Fibroblast of lung (primary cell): ENCODE data around the gene ROBO1. TPM values are rescaled to one million over a fixed set of nuclear protein-coding genes. Genes with fewer than 3 reads are reported as not detected.

Experiments
- DNase-seq, 2 donors: peaks; one replicate each; pipeline versions ENCODE4 v3.0.0 to v3.0.0-alpha.2; 2010; ENCODE audit warnings: low read depth in 2 of 2
- H2AFZ ChIP-seq: 2 replicates; pipeline ENCODE4 v1.5.1; 2012; ENCODE audit warnings: low read length, control low read depth, inconsistent platforms
- H3K27ac ChIP-seq: 2 replicates; pipeline ENCODE4 v1.5.1; 2011; ENCODE audit warnings: low read length, control low read depth; ENCODE audit not compliant: insufficient read depth
- H3K27me3 ChIP-seq: 2 replicates; pipeline ENCODE4 v1.5.1; 2011; ENCODE audit warnings: mild to moderate bottlenecking, low read length; ENCODE audit not compliant: control insufficient read depth, insufficient read depth
- H3K36me3 ChIP-seq: 2 replicates; pipeline ENCODE4 v1.5.1; 2011; ENCODE audit warnings: low read length; ENCODE audit not compliant: control insufficient read depth, insufficient read depth
- H3K4me1 ChIP-seq: 2 replicates; pipeline ENCODE4 v1.5.1; 2011; ENCODE audit warnings: low read length; ENCODE audit not compliant: control insufficient read depth, insufficient read depth; ENCODE audit errors: extremely low read depth
- H3K4me2 ChIP-seq: 2 replicates; pipeline ENCODE4 v1.5.1; 2011; ENCODE audit warnings: low read length, control low read depth; ENCODE audit not compliant: insufficient read depth; ENCODE audit errors: extremely low read depth
- H3K4me3 ChIP-seq, 4 experiments: fragments of 200-600 bp in 1 of 4; sonication (generic) in 1 of 4; replicated peaks in 1 of 4; 2 replicates each; pipeline ENCODE4 v1.5.1; 2011 to 2016; ENCODE audit warnings: low read length in 4 of 4, low read depth in 3 of 4, mild to moderate bottlenecking in 3 of 4, control low read depth in 2 of 4, inconsistent platforms in 1 of 4, mixed read lengths in 1 of 4; ENCODE audit not compliant: insufficient read depth in 1 of 4; ENCODE audit errors: control extremely low read depth in 1 of 4
- H3K79me2 ChIP-seq: 2 replicates; pipeline ENCODE4 v1.5.1; 2012; ENCODE audit warnings: mild to moderate bottlenecking, low read length, inconsistent platforms; ENCODE audit not compliant: control insufficient read depth, insufficient read depth
- H3K9ac ChIP-seq: 2 replicates; pipeline ENCODE4 v1.5.1; 2011; ENCODE audit warnings: mild to moderate bottlenecking, low read length, control low read depth; ENCODE audit not compliant: insufficient read depth
- H3K9me3 ChIP-seq: 2 replicates; pipeline ENCODE4 v1.5.1; 2012; ENCODE audit warnings: low read depth, low read length; ENCODE audit not compliant: control insufficient read depth, insufficient read depth
- H4K20me1 ChIP-seq: 2 replicates; pipeline ENCODE4 v1.5.1; 2011; ENCODE audit warnings: low read length; ENCODE audit not compliant: control insufficient read depth, insufficient read depth; ENCODE audit errors: extremely low read depth
- EZH2 ChIP-seq: IDR thresholded peaks from 2 replicates; pipeline ENCODE4 v1.5.1; 2012; ENCODE audit warnings: low read length, control low read depth, mild to moderate bottlenecking; ENCODE audit errors: missing control alignments
- polyA plus RNA-seq, 2 donors: library from polyadenylated mRNA; depleted of rRNA in 1 of 2; stranded (reverse) in 1 of 2; unstranded in 1 of 2; fragments of >200 nt; gene quantifications; 2 replicates each; pipeline ENCODE4 v1.2.1, GENCODE V29; 2011 to 2012; ENCODE audit warnings: missing spikeins in 1 of 2
- total RNA-seq: library from RNA; depleted of rRNA; stranded (reverse); fragments of >200 nt; gene quantifications from 2 replicates; pipeline ENCODE4 v1.2.1, GENCODE V29; 2014
- TF ChIP-seq, protein P1 (sequence below), 2 donors: IDR thresholded peaks in 1 of 2; conservative IDR thresholded peaks in 1 of 2; 1 replicate in 1 of 2; 2 replicates in 1 of 2; pipeline ENCODE4 v1.5.1; 2011 to 2012; ENCODE audit warnings: low read length in 2 of 2, control low read depth in 1 of 2, inconsistent platforms in 1 of 2, low read depth in 1 of 2, mild to moderate bottlenecking in 1 of 2

The ROBO1 gene
- total and polyA plus RNA-seq, 2 donors (not counting 1 experiment from before 2014, with no cell fraction given) = 53.8 to 104 TPM

DNA sequence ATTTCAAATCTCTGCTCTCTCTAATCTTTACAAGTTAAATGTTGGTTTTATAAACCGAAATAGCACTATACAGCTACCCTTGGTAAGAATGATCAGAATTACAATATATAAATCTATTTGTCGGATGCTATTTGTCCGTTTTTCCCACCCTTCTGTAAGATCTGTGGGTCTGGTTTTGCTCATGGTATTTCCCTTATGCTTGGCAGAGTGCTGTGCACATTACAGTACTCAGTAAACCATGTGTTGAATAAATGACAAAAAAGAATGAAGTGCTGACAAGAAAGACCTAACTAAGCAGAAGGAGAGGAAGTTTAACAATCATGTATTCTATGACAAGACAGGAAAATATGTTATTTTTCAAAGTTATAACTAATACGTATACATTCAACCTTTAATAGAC is 827.2 kb downstream of the ROBO1 start:
- TF ChIP-seq, protein P1, sequence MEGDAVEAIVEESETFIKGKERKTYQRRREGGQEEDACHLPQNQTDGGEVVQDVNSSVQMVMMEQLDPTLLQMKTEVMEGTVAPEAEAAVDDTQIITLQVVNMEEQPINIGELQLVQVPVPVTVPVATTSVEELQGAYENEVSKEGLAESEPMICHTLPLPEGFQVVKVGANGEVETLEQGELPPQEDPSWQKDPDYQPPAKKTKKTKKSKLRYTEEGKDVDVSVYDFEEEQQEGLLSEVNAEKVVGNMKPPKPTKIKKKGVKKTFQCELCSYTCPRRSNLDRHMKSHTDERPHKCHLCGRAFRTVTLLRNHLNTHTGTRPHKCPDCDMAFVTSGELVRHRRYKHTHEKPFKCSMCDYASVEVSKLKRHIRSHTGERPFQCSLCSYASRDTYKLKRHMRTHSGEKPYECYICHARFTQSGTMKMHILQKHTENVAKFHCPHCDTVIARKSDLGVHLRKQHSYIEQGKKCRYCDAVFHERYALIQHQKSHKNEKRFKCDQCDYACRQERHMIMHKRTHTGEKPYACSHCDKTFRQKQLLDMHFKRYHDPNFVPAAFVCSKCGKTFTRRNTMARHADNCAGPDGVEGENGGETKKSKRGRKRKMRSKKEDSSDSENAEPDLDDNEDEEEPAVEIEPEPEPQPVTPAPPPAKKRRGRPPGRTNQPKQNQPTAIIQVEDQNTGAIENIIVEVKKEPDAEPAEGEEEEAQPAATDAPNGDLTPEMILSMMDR (conservative IDR thresholded peaks at IDR 0.05 in 1 of 2, IDR thresholded peaks at IDR 0.05 in 1 of 2; ENCODE audit: low read depth in 1 of 2, low read length in 2 of 2) = no peak
- no peak for TF ChIP-seq EZH2
- H4K20me1 ChIP-seq = no peaks in the 10 kb centered on the region
- H3K9me3 ChIP-seq = no peaks in the 10 kb centered on the region
- H3K4me2 ChIP-seq = no peak overlapping the region
- no peaks in the 10 kb centered on the region for H3K79me2 ChIP-seq
- H3K9ac ChIP-seq = no peak overlapping the region
- no peak overlapping the region for H2AFZ ChIP-seq
- H3K4me1 ChIP-seq = peaks cover 2% of the 10 kb centered on the region
- H3K27ac ChIP-seq = no peak overlapping the region
- H3K36me3 ChIP-seq = no peaks in the 10 kb centered on the region
- no peak overlapping the region for H3K4me3 ChIP-seq
- DNase-seq = no peak
- no peaks in the 10 kb centered on the region for H3K27me3 ChIP-seq

DNA sequence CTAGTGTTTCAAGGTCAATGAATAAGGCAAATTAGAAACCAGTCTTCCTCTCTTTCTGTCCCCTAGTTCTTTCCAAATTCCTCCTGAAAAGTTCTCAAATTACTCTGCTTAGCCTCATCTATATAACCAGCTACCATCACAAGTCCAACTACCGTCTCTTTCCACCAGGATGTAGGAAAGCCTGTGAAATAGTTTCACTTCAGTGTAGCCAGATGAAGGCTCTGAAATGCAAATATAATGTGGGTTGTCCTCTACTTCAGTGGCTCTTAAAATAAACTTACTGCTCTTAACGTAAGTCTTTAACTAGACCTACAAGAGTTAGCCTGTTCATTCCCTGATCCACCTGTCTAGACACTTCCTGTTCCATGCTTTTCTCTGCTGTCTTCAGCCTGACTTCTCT is 827.7 kb downstream of the ROBO1 start:
- no peaks in the 10 kb centered on the region for H3K9me3 ChIP-seq
- DNase-seq = no peak
- no peak overlapping the region for H2AFZ ChIP-seq
- no peaks in the 10 kb centered on the region for H3K27me3 ChIP-seq
- no peak overlapping the region for H3K9ac ChIP-seq
- no peak overlapping the region for H3K27ac ChIP-seq
- H3K4me2 ChIP-seq = no peak overlapping the region
- TF ChIP-seq EZH2 = no peak
- TF ChIP-seq, protein P1 (conservative IDR thresholded peaks at IDR 0.05 in 1 of 2, IDR thresholded peaks at IDR 0.05 in 1 of 2; ENCODE audit: low read depth in 1 of 2, low read length in 2 of 2) = no peak
- no peaks in the 10 kb centered on the region for H3K79me2 ChIP-seq
- no peak overlapping the region for H3K4me3 ChIP-seq
- H3K36me3 ChIP-seq = no peaks in the 10 kb centered on the region
- peaks cover 2% of the 10 kb centered on the region for H3K4me1 ChIP-seq
- no peaks in the 10 kb centered on the region for H4K20me1 ChIP-seq

DNA sequence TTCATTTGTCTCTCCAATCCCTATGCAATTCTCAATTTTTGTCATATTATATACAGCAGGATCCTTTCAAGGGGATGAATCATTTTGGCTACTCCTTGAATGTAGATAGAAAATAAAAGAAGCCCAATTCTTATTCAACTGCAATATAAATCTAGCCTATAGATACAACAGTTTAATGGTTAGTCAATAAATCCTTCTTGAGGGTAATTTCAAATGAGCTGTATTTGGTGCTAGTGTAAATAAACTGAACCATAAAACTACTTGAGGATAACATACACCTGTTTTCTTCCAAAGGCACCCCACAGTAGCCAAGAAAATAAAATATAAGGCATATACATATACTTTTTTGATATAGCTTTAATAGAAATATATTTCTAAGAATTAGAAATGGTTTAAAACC is 830.3 kb downstream of the ROBO1 start:
- Histone ChIP-seq H3K9me3 (no peaks in the 10 kb centered on the region), H3K4me3 (no peak overlapping the region), H3K79me2 (no peaks in the 10 kb centered on the region), H3K36me3 (no peaks in the 10 kb centered on the region), H3K4me2 (no peak overlapping the region), H2AFZ (no peak overlapping the region), H3K4me1 (peaks cover 2% of the 10 kb centered on the region), H3K9ac (no peak overlapping the region), H3K27me3 (no peaks in the 10 kb centered on the region), H3K27ac (no peak overlapping the region), H4K20me1 (no peaks in the 10 kb centered on the region)
- TF ChIP-seq, protein P1 (conservative IDR thresholded peaks at IDR 0.05 in 1 of 2, IDR thresholded peaks at IDR 0.05 in 1 of 2; ENCODE audit: low read depth in 1 of 2, low read length in 2 of 2) = no peak
- TF ChIP-seq EZH2 = no peak
- DNase-seq = no peak
